ENCODE data around the gene DNM2. TPM values are rescaled to one million over a fixed set of nuclear protein-coding genes. Genes with fewer than 3 reads are reported as not detected.

Gene DNM2
- total and polyA plus RNA-seq, 2 of the 13 experiments (the other 11 are each of a cell fraction or from before 2014, with no cell fraction given): 41.7 to 59.8 TPM

- TF ChIP-seq, protein P1, sequence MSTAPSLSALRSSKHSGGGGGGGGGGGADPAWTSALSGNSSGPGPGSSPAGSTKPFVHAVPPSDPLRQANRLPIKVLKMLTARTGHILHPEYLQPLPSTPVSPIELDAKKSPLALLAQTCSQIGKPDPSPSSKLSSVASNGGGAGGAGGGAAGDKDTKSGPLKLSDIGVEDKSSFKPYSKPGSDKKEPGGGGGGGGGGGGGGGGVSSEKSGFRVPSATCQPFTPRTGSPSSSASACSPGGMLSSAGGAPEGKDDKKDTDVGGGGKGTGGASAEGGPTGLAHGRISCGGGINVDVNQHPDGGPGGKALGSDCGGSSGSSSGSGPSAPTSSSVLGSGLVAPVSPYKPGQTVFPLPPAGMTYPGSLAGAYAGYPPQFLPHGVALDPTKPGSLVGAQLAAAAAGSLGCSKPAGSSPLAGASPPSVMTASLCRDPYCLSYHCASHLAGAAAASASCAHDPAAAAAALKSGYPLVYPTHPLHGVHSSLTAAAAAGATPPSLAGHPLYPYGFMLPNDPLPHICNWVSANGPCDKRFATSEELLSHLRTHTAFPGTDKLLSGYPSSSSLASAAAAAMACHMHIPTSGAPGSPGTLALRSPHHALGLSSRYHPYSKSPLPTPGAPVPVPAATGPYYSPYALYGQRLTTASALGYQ (CRISPR knock-in tag; IDR thresholded peaks at IDR 0.05): no peak
- no peak for TF ChIP-seq ZUFSP (CRISPR knock-in tag; IDR thresholded peaks at IDR 0.05; ENCODE audit: borderline replicate concordance)
- no peak for TF ChIP-seq ZNF782 (CRISPR knock-in tag; IDR thresholded peaks at IDR 0.05; ENCODE audit: borderline replicate concordance)
- peak; percentile 98 for TF ChIP-seq MXD1 (CRISPR knock-in tag; IDR thresholded peaks at IDR 0.05)
- TF ChIP-seq, protein P2, sequence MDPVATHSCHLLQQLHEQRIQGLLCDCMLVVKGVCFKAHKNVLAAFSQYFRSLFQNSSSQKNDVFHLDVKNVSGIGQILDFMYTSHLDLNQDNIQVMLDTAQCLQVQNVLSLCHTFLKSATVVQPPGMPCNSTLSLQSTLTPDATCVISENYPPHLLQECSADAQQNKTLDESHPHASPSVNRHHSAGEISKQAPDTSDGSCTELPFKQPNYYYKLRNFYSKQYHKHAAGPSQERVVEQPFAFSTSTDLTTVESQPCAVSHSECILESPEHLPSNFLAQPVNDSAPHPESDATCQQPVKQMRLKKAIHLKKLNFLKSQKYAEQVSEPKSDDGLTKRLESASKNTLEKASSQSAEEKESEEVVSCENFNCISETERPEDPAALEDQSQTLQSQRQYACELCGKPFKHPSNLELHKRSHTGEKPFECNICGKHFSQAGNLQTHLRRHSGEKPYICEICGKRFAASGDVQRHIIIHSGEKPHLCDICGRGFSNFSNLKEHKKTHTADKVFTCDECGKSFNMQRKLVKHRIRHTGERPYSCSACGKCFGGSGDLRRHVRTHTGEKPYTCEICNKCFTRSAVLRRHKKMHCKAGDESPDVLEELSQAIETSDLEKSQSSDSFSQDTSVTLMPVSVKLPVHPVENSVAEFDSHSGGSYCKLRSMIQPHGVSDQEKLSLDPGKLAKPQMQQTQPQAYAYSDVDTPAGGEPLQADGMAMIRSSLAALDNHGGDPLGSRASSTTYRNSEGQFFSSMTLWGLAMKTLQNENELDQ (CRISPR knock-in tag; IDR thresholded peaks at IDR 0.05; ENCODE audit: borderline replicate concordance): peak; percentile 97
- TF ChIP-seq, protein P3, sequence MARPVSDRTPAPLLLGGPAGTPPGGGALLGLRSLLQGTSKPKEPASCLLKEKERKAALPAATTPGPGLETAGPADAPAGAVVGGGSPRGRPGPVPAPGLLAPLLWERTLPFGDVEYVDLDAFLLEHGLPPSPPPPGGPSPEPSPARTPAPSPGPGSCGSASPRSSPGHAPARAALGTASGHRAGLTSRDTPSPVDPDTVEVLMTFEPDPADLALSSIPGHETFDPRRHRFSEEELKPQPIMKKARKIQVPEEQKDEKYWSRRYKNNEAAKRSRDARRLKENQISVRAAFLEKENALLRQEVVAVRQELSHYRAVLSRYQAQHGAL (CRISPR knock-in tag; IDR thresholded peaks at IDR 0.05; ENCODE audit: not compliant biosample characterization): peak; percentile 70
- peak; percentile 98 for TF ChIP-seq ZSCAN9 (CRISPR knock-in tag; IDR thresholded peaks at IDR 0.05; ENCODE audit: borderline replicate concordance)
- no peak for TF ChIP-seq ZNF678 (CRISPR knock-in tag; IDR thresholded peaks at IDR 0.05)
- no peak for TF ChIP-seq ZFP41 (CRISPR knock-in tag; IDR thresholded peaks at IDR 0.05; ENCODE audit: borderline replicate concordance)
- TF ChIP-seq YY1 (IDR thresholded peaks at IDR 0.05; ENCODE audit: insufficient read depth, insufficient replicate concordance, low read depth, low read length): no peak
- peak; percentile 68; the same call in 1 of the 2 replicates for TF ChIP-seq ZFP82 (CRISPR knock-in tag; IDR thresholded peaks at IDR 0.05; ENCODE audit: borderline replicate concordance)
- TF ChIP-seq ARNT2 (CRISPR knock-in tag; IDR thresholded peaks at IDR 0.05; ENCODE audit: low read depth): peak; percentile 74; the same call in 1 of the 2 replicates
- peak; percentile 73; the same call in 1 of the 2 replicates for TF ChIP-seq GZF1 (CRISPR knock-in tag; IDR thresholded peaks at IDR 0.05)
- TF ChIP-seq ZNF775 (CRISPR knock-in tag; IDR thresholded peaks at IDR 0.05; ENCODE audit: borderline replicate concordance): no peak
- TF ChIP-seq SKI (IDR thresholded peaks at IDR 0.05; ENCODE audit: partially characterized antibody): no peak
- TF ChIP-seq ZC3H13 (CRISPR knock-in tag; IDR thresholded peaks at IDR 0.05): 0 out of 2 replicates have a peak, but pooled peaks have one; percentile 14
- TF ChIP-seq U2AF1 (optimal IDR thresholded peaks at IDR 0.05; ENCODE audit: low read depth, low read length): no peak
- TF ChIP-seq ZNF746 (CRISPR knock-in tag; IDR thresholded peaks at IDR 0.05): peak; percentile 26; the same call in 1 of the 2 replicates
- peak; percentile 63; the same call in 1 of the 2 replicates for TF ChIP-seq MYC (CRISPR knock-in tag; IDR thresholded peaks at IDR 0.05; ENCODE audit: borderline replicate concordance)
- TF ChIP-seq XBP1 (CRISPR knock-in tag; IDR thresholded peaks at IDR 0.05): peak; percentile 90; the same call in 1 of the 2 replicates
These were observed 22.2 kb upstream of the DNM2 start (continued) for GRCh38 chr19:10695401-10696398.

Measured in HepG2 (cell line).